SK-N-SH (cell line): ENCODE results near the gene MX1. TPM values are rescaled to one million over a fixed set of nuclear protein-coding genes. Genes with fewer than 3 reads are reported as not detected.

Experiments
- CTCF ChIA-PET: fragments of 300-600, 350-600 bp; formaldehyde crosslinking; extraction: SDS; loops from one replicate; lab custom pipeline; 2021; lab: Yijun Ruan, JAX
- POLR2A ChIA-PET: fragments of 350-600 bp; sonication (Branson Sonifier 250); formaldehyde crosslinking; extraction: SDS; loops from one replicate; lab custom pipeline; 2020; ENCODE audit warnings: antibody characterized with exemption, inconsistent platforms; lab: Yijun Ruan, JAX
- DNase-seq: peaks from one replicate; pipeline ENCODE4 v3.0.0; 2012
- H2AFZ ChIP-seq: fragments of 200-600 bp; sonication (generic); 2 replicates; pipeline ENCODE4 v1.8.1; 2016; ENCODE audit warnings: antibody characterized with exemption, mild to moderate bottlenecking, low read depth
- H3F3A ChIP-seq: fragments of 200-600 bp; sonication (generic); replicated peaks from 2 replicates; pipeline ENCODE3; 2016; ENCODE audit warnings: antibody characterized with exemption, mild to moderate bottlenecking; ENCODE audit not compliant: insufficient read depth
- H3K27ac ChIP-seq, 2 experiments: fragments of 200-500 bp in 1 of 2; fragments of 200-600 bp in 1 of 2; sonication (Bioruptor generic) in 1 of 2; sonication (generic), shearing (Covaris generic) in 1 of 2; 2 replicates each; pipeline versions ENCODE4 v1.5.1 to v1.6.1; 2014 to 2016; ENCODE audit warnings: low read depth in 2 of 2, inconsistent platforms in 1 of 2, low read length in 1 of 2, mild to moderate bottlenecking in 1 of 2, mixed read lengths in 1 of 2
- H3K27me3 ChIP-seq: fragments of 200-600 bp; sonication (generic), shearing (Covaris generic); 2 replicates; pipeline ENCODE4 v1.6.1; 2016; ENCODE audit warnings: mixed run types; ENCODE audit not compliant: insufficient read depth
- H3K36me3 ChIP-seq, 2 experiments: fragments of 200-500 bp in 1 of 2; fragments of 200-600 bp in 1 of 2; sonication (Bioruptor generic) in 1 of 2; sonication (generic) in 1 of 2; replicated peaks in 1 of 2; 2 replicates each; pipeline versions ENCODE3 to v1.5.1; 2014 to 2016; ENCODE audit warnings: low read length in 1 of 2, mild to moderate bottlenecking in 1 of 2; ENCODE audit not compliant: insufficient read depth in 2 of 2, control insufficient read depth in 1 of 2
- H3K4me1 ChIP-seq, 2 experiments: fragments of 200-500 bp in 1 of 2; fragments of 200-600 bp in 1 of 2; sonication (Bioruptor generic) in 1 of 2; sonication (generic), shearing (Covaris generic) in 1 of 2; 2 replicates each; pipeline versions ENCODE4 v1.5.1 to v1.6.1; 2014 to 2016; ENCODE audit warnings: low read depth in 1 of 2, low read length in 1 of 2, mixed run types in 1 of 2; ENCODE audit not compliant: insufficient read depth in 2 of 2, control insufficient read depth in 1 of 2
- H3K4me2 ChIP-seq: fragments of 200-600 bp; sonication (generic), shearing (Covaris generic); 2 replicates; pipeline ENCODE4 v1.6.1; 2017; ENCODE audit warnings: mixed run types
- H3K4me3 ChIP-seq, 2 experiments: fragments of 200-500 bp in 1 of 2; fragments of 200-600 bp in 1 of 2; sonication (Bioruptor generic) in 1 of 2; sonication (generic), shearing (Covaris generic) in 1 of 2; 2 replicates each; pipeline versions ENCODE4 v1.5.1 to v1.8.1; 2014 to 2016; ENCODE audit warnings: low read depth in 2 of 2, inconsistent platforms in 1 of 2, low read length in 1 of 2, mild to moderate bottlenecking in 1 of 2, mixed read lengths in 1 of 2, moderate library complexity in 1 of 2
- H3K79me2 ChIP-seq: fragments of 200-600 bp; sonication (generic); 2 replicates; pipeline ENCODE4 v1.8.1; 2017; ENCODE audit warnings: mild to moderate bottlenecking; ENCODE audit not compliant: insufficient read depth
- H3K9ac ChIP-seq: fragments of 200-600 bp; sonication (generic); 2 replicates; pipeline ENCODE4 v1.6.1; 2017; ENCODE audit warnings: mixed run types
- H3K9me2 ChIP-seq: fragments of 200-600 bp; sonication (generic); 2 replicates; pipeline ENCODE4 v1.6.1; 2017; ENCODE audit warnings: mixed run types
- H3K9me3 ChIP-seq: fragments of 200-600 bp; sonication (generic); 2 replicates; pipeline ENCODE4 v1.6.1; 2017; ENCODE audit warnings: mixed run types, mild to moderate bottlenecking, moderate library complexity
- H4K20me1 ChIP-seq: fragments of 200-600 bp; sonication (generic); 2 replicates; pipeline ENCODE4 v1.6.1; 2017; ENCODE audit warnings: mild to moderate bottlenecking, mixed run types; ENCODE audit not compliant: insufficient read depth
- ELF1 ChIP-seq: IDR thresholded peaks from 2 replicates; pipeline ENCODE4 v1.4.0; 2012
- EP300 ChIP-seq, 2 experiments: IDR thresholded peaks; 2 replicates each; pipeline versions ENCODE4 v1.4.0 to v1.6.1; 2012; ENCODE audit warnings: borderline replicate concordance in 1 of 2, low read depth in 1 of 2, low read length in 1 of 2
- EZH2phosphoT487 ChIP-seq: fragments of 200-600 bp; sonication (generic); IDR thresholded peaks from 2 replicates; pipeline ENCODE4 v1.6.1; 2017; ENCODE audit warnings: low read depth, mixed run types, mild to moderate bottlenecking, antibody characterized with exemption, moderate library complexity, borderline replicate concordance
- FOSL2 ChIP-seq: IDR thresholded peaks from 2 replicates; pipeline ENCODE4 v1.4.0; 2012; ENCODE audit warnings: low read depth, mild to moderate bottlenecking, moderate library complexity, borderline replicate concordance
- JUND ChIP-seq: IDR thresholded peaks from 2 replicates; pipeline ENCODE4 v1.4.0; 2012
- NFIC ChIP-seq: IDR thresholded peaks from 2 replicates; pipeline ENCODE4 v1.4.0; 2012; ENCODE audit warnings: borderline replicate concordance
- POLR2AphosphoS5 ChIP-seq: IDR thresholded peaks from 2 replicates; pipeline ENCODE4 v1.6.1; 2012; ENCODE audit warnings: low read depth, low read length
- RFX5 ChIP-seq: IDR thresholded peaks from 2 replicates; pipeline ENCODE4 v1.6.1; 2012; ENCODE audit warnings: mild to moderate bottlenecking, improper control_type of control experiment, low read length
- RXRA ChIP-seq: IDR thresholded peaks from 2 replicates; pipeline ENCODE4 v1.4.0; 2012; ENCODE audit warnings: low read depth, mild to moderate bottlenecking, borderline replicate concordance
- TCF12 ChIP-seq: IDR thresholded peaks from 2 replicates; pipeline ENCODE4 v1.4.0; 2012
- TEAD4 ChIP-seq: IDR thresholded peaks from 2 replicates; pipeline ENCODE4 v1.4.0; 2012; ENCODE audit warnings: mild to moderate bottlenecking, borderline replicate concordance; ENCODE audit not compliant: insufficient read depth
- YY1 ChIP-seq: IDR thresholded peaks from 2 replicates; pipeline ENCODE4 v1.4.0; 2012; ENCODE audit warnings: low read depth, mild to moderate bottlenecking
- WGBS: methylation state at CpG from one replicate; pipeline ENCODE4 v1.1.6; 2017; ENCODE audit warnings: low lambda C conversion rate; 5-methylcytosine and 5-hydroxymethylcytosine counted together
- polyA plus RNA-seq, 3 experiments: library from polyadenylated mRNA; depleted of rRNA; stranded (reverse); fragments of >200 nt; gene quantifications; 2 replicates each; pipeline ENCODE4 v1.2.3, GENCODE V29; 2012
- TF ChIP-seq, protein P1 (sequence below): IDR thresholded peaks from 2 replicates; pipeline ENCODE4 v1.4.0; 2012; ENCODE audit warnings: low read depth, borderline replicate concordance
- TF ChIP-seq, protein P2 (sequence below): IDR thresholded peaks from 2 replicates; pipeline ENCODE4; 2012
- TF ChIP-seq, protein P3 (sequence below): IDR thresholded peaks from 2 replicates; pipeline ENCODE4 v1.6.1; 2012; ENCODE audit warnings: mild to moderate bottlenecking, low read depth, low read length, moderate library complexity
- TF ChIP-seq, protein P4 (sequence below): fragments of 150-350 bp; IDR thresholded peaks from 2 replicates; pipeline ENCODE4 v1.6.1; 2017; ENCODE audit warnings: antibody characterized with exemption, low read length, low read depth, borderline replicate concordance
- TF ChIP-seq, protein P5 (sequence below): IDR thresholded peaks from 2 replicates; pipeline ENCODE4 v1.4.0; 2012; ENCODE audit warnings: low read depth, borderline replicate concordance

MX1 gene
- polyA plus RNA-seq, 1 of the 3 experiments (the other 2 are of a cell fraction): 1.9 TPM

DNA sequence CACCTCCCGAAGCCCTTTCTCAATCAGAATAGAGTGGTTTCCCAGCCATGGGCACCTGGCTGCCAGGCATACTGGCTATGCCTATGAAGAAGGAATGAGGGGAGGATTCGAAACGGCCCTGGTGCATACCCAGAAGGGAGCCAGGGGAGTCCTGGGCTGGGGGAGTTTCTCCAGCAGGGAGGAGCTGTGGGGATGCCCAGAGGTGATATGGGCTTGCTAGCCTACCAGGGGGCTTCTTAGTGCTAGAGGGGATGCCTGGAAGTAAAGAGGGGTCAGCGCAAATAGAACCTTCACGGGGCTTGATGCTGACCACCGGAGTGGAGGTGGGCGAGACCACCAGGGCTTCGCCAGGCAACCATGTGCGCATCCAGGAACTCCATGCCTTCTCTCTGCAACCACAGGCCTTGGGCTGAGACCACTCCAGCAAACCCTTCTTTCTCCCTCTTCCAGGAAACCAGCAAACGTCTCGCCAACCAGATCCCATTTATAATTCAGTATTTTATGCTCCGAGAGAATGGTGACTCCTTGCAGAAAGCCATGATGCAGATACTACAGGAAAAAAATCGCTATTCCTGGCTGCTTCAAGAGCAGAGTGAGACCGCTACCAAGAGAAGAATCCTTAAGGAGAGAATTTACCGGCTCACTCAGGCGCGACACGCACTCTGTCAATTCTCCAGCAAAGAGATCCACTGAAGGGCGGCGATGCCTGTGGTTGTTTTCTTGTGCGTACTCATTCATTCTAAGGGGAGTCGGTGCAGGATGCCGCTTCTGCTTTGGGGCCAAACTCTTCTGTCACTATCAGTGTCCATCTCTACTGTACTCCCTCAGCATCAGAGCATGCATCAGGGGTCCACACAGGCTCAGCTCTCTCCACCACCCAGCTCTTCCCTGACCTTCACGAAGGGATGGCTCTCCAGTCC is 18.2 kb upstream of the MX1 start:
- Histone ChIP-seq H3F3A (no peaks in the 10 kb centered on the region), H3K36me3 (no peaks in the 10 kb centered on the region), H3K9me3 (0 out of 2 replicates have a peak, but pooled peaks cover 6% of the 10 kb centered on the region), H2AFZ (no peak overlapping the region), H3K9me2 (no peaks in the 10 kb centered on the region), H3K79me2 (no peaks in the 10 kb centered on the region), H3K4me2 (no peak overlapping the region), H4K20me1 (no peaks in the 10 kb centered on the region), H3K4me3 (no peak overlapping the region), H3K27me3 (peaks cover 6% of the 10 kb centered on the region; the same call in 1 of the 2 replicates), H3K27ac (no peak overlapping the region), H3K9ac (no peak overlapping the region), H3K4me1 (no peaks in the 10 kb centered on the region)
- no peak for DNase-seq
- ChIA-PET POLR2A (no interaction called here), CTCF (no interaction called here)
- TF ChIP-seq JUND: no peak
- TF ChIP-seq, protein P1, sequence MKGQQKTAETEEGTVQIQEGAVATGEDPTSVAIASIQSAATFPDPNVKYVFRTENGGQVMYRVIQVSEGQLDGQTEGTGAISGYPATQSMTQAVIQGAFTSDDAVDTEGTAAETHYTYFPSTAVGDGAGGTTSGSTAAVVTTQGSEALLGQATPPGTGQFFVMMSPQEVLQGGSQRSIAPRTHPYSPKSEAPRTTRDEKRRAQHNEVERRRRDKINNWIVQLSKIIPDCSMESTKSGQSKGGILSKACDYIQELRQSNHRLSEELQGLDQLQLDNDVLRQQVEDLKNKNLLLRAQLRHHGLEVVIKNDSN: no peak
- no peak for TF ChIP-seq POLR2AphosphoS5
- TF ChIP-seq, protein P2, sequence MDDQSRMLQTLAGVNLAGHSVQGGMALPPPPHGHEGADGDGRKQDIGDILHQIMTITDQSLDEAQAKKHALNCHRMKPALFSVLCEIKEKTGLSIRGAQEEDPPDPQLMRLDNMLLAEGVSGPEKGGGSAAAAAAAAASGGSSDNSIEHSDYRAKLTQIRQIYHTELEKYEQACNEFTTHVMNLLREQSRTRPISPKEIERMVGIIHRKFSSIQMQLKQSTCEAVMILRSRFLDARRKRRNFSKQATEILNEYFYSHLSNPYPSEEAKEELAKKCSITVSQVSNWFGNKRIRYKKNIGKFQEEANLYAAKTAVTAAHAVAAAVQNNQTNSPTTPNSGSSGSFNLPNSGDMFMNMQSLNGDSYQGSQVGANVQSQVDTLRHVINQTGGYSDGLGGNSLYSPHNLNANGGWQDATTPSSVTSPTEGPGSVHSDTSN: no peak
- TF ChIP-seq YY1: no peak
- TF ChIP-seq, protein P3, sequence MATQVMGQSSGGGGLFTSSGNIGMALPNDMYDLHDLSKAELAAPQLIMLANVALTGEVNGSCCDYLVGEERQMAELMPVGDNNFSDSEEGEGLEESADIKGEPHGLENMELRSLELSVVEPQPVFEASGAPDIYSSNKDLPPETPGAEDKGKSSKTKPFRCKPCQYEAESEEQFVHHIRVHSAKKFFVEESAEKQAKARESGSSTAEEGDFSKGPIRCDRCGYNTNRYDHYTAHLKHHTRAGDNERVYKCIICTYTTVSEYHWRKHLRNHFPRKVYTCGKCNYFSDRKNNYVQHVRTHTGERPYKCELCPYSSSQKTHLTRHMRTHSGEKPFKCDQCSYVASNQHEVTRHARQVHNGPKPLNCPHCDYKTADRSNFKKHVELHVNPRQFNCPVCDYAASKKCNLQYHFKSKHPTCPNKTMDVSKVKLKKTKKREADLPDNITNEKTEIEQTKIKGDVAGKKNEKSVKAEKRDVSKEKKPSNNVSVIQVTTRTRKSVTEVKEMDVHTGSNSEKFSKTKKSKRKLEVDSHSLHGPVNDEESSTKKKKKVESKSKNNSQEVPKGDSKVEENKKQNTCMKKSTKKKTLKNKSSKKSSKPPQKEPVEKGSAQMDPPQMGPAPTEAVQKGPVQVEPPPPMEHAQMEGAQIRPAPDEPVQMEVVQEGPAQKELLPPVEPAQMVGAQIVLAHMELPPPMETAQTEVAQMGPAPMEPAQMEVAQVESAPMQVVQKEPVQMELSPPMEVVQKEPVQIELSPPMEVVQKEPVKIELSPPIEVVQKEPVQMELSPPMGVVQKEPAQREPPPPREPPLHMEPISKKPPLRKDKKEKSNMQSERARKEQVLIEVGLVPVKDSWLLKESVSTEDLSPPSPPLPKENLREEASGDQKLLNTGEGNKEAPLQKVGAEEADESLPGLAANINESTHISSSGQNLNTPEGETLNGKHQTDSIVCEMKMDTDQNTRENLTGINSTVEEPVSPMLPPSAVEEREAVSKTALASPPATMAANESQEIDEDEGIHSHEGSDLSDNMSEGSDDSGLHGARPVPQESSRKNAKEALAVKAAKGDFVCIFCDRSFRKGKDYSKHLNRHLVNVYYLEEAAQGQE: no peak
- no peak for TF ChIP-seq TCF12
- TF ChIP-seq TEAD4: no peak
- TF ChIP-seq NFIC: no peak
- no peak for TF ChIP-seq RXRA
- TF ChIP-seq EZH2phosphoT487: no peak
- TF ChIP-seq ELF1: no peak
- TF ChIP-seq, protein P4, sequence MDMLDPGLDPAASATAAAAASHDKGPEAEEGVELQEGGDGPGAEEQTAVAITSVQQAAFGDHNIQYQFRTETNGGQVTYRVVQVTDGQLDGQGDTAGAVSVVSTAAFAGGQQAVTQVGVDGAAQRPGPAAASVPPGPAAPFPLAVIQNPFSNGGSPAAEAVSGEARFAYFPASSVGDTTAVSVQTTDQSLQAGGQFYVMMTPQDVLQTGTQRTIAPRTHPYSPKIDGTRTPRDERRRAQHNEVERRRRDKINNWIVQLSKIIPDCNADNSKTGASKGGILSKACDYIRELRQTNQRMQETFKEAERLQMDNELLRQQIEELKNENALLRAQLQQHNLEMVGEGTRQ: no peak
- TF ChIP-seq, protein P5, sequence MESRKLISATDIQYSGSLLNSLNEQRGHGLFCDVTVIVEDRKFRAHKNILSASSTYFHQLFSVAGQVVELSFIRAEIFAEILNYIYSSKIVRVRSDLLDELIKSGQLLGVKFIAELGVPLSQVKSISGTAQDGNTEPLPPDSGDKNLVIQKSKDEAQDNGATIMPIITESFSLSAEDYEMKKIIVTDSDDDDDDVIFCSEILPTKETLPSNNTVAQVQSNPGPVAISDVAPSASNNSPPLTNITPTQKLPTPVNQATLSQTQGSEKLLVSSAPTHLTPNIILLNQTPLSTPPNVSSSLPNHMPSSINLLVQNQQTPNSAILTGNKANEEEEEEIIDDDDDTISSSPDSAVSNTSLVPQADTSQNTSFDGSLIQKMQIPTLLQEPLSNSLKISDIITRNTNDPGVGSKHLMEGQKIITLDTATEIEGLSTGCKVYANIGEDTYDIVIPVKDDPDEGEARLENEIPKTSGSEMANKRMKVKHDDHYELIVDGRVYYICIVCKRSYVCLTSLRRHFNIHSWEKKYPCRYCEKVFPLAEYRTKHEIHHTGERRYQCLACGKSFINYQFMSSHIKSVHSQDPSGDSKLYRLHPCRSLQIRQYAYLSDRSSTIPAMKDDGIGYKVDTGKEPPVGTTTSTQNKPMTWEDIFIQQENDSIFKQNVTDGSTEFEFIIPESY: no peak
- no peak for TF ChIP-seq FOSL2
- TF ChIP-seq RFX5: no peak
- TF ChIP-seq EP300 (IDR thresholded peaks at IDR 0.05; ENCODE audit: borderline replicate concordance in 1 of 2, low read depth in 1 of 2, low read length in 1 of 2): no peak
- 60% methylated on average over 22 of the region's 24 CpGs for WGBS
